ENCODE data around the gene KRT78. TPM values are rescaled to one million over a fixed set of nuclear protein-coding genes. Genes with fewer than 3 reads are reported as not detected.

KRT78 gene
- total RNA-seq, 1 donor from 2014 or later = not detected

DNA sequence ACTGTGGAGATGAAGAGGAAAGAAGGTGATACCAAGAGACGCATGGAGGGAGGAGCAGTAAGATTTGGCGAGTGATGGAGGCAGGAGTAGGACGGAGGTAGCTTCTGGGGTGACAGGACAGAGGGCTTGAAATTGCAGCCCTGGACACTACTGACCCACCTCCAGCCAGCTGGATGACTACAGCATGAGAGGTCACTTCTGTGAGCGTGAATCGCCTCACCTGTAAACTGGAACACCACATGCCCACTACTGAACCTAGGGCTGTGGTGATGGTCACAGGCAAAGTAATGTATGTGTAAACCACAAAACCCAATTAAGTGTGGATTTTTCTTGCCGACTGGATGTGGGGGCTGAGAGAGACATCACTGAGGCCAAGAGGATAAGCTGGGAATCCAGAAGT lies 28.3 kb downstream of the KRT78 start:
- Mint-ChIP-seq H3K27ac (no peak overlapping the region), H3K27me3 (peaks cover 26% of the 10 kb centered on the region), H3K4me1 (no peaks in the 10 kb centered on the region), H3K4me3 (no peak overlapping the region), H3K9me3 (no peaks in the 10 kb centered on the region), H3K36me3 (ENCODE audit: low read depth) (no peaks in the 10 kb centered on the region)
- ChIA-PET POLR2A (no interaction called here), CTCF (interaction anchor here (0.7 kb wide), 1 partner anchor 12 kb away, joined by 3 read pairs; no protein-coding TSS in a partner anchor)
- TF ChIP-seq, protein P1, sequence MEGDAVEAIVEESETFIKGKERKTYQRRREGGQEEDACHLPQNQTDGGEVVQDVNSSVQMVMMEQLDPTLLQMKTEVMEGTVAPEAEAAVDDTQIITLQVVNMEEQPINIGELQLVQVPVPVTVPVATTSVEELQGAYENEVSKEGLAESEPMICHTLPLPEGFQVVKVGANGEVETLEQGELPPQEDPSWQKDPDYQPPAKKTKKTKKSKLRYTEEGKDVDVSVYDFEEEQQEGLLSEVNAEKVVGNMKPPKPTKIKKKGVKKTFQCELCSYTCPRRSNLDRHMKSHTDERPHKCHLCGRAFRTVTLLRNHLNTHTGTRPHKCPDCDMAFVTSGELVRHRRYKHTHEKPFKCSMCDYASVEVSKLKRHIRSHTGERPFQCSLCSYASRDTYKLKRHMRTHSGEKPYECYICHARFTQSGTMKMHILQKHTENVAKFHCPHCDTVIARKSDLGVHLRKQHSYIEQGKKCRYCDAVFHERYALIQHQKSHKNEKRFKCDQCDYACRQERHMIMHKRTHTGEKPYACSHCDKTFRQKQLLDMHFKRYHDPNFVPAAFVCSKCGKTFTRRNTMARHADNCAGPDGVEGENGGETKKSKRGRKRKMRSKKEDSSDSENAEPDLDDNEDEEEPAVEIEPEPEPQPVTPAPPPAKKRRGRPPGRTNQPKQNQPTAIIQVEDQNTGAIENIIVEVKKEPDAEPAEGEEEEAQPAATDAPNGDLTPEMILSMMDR (IDR thresholded peaks at IDR 0.05) = no peak
- intact Hi-C loops (cut with micrococcal nuclease) = no loop called here
- ATAC-seq (ENCODE audit: low read depth) (no peak), DNase-seq (no peak)

- intact Hi-C loops (cut with micrococcal nuclease) = no loop called here
- Mint-ChIP-seq H3K9me3 (no peaks in the 10 kb centered on the region), H3K27me3 (peaks cover 26% of the 10 kb centered on the region), H3K36me3 (ENCODE audit: low read depth) (no peaks in the 10 kb centered on the region), H3K27ac (no peak overlapping the region), H3K4me3 (no peak overlapping the region), H3K4me1 (no peaks in the 10 kb centered on the region)
- TF ChIP-seq, protein P1 (IDR thresholded peaks at IDR 0.05) = no peak
- DNase-seq = no peak
- no peak for ATAC-seq (ENCODE audit: low read depth)
- ChIA-PET POLR2A (no interaction called here), CTCF (interaction anchor here (0.7 kb wide), 1 partner anchor 13 kb away, joined by 3 read pairs; no protein-coding TSS in a partner anchor)
Observed at GRCh38 chr12:52819731-52820510, 28.9 kb downstream of the KRT78 start.

DNA sequence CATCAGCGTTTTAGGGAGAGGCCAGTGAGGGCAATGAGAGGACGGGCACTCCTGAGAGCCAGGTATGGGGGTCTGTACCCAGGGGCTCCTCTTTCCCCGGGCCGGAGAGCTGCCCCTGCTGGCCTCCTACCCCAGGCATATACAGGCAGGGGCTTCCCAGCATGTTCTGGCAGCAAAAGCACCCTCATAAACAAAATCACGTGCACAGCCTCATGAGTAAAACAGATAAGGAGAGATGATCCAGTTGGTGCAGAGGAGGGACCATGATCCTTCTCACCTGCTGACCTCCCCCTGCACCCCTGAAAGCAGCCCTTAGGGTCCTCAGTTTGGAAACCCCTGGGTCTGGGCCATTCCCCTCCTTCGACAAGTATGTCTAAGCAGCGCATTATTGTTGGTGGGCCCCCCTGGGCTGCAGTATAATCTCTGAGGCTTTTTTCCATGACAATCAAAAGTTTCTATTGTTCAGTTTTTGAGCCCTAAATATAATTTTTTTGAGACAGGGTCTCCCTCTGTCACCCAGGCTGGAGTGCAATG lies 29.8 kb downstream of the KRT78 start:
- intact Hi-C loops (cut with micrococcal nuclease) = no loop called here
- TF ChIP-seq, protein P1 (IDR thresholded peaks at IDR 0.05) = no peak
- CTCF ChIA-PET = no interaction called here

GRCh38 chr12:52818388-52818787 lies 30.4 kb downstream of the KRT78 start:
- no peak overlapping the region for H3K4me3 Mint-ChIP-seq
- no peaks in the 10 kb centered on the region for H3K4me1 Mint-ChIP-seq
- H3K27ac Mint-ChIP-seq = no peak overlapping the region
- no peak for ATAC-seq (ENCODE audit: low read depth)
- peaks cover 25% of the 10 kb centered on the region for H3K27me3 Mint-ChIP-seq
- intact Hi-C loops (cut with micrococcal nuclease) = no loop called here
- TF ChIP-seq, protein P1 (IDR thresholded peaks at IDR 0.05) = no peak
- no peaks in the 10 kb centered on the region for H3K9me3 Mint-ChIP-seq
- ChIA-PET CTCF (no interaction called here), POLR2A (no interaction called here)
- DNase-seq = no peak
- no peaks in the 10 kb centered on the region for H3K36me3 Mint-ChIP-seq (ENCODE audit: low read depth)

More for the DNA sequence above, 29.8 kb downstream of the KRT78 start:
- Mint-ChIP-seq H3K9me3 (no peaks in the 10 kb centered on the region), H3K36me3 (ENCODE audit: low read depth) (no peaks in the 10 kb centered on the region), H3K27me3 (peaks cover 26% of the 10 kb centered on the region), H3K4me3 (no peak overlapping the region), H3K27ac (no peak overlapping the region), H3K4me1 (no peaks in the 10 kb centered on the region)
- DNase-seq (no peak), ATAC-seq (ENCODE audit: low read depth) (no peak)
- POLR2A ChIA-PET = no interaction called here

DNA sequence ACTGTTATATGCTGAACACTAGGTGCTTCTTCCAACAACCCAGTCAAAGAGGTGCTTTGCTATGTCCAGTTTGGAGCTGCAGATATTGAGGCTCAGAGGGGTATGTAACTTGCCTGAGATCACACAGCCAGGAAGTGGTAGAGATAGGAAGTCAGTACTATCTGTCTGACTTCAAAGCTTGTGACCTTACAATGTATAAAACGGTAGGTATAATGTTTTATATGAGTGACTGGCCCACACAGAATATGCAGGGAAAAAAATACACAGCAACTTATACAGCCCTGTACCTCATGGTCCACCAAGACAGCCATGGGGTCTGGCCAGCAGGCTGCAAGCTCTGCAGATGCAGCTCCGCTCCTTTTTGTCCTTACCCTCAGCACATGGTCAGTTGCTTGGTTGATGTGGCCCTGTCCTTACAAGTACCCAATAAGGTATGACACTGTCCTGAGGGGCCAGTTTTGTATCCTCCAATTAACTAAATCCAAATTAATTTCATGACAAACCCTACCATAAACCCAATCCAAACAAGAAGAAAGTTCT lies 31.0 kb downstream of the KRT78 start:
- CTCF ChIA-PET = no interaction called here
- intact Hi-C loops (cut with micrococcal nuclease) = no loop called here
- Mint-ChIP-seq H3K27ac (no peak overlapping the region), H3K27me3 (peaks cover 24% of the 10 kb centered on the region), H3K4me3 (no peak overlapping the region), H3K36me3 (ENCODE audit: low read depth) (no peaks in the 10 kb centered on the region), H3K9me3 (no peaks in the 10 kb centered on the region), H3K4me1 (no peaks in the 10 kb centered on the region)
- POLR2A ChIA-PET = no interaction called here
- DNase-seq = no peak
- ATAC-seq (ENCODE audit: low read depth) = no peak
- TF ChIP-seq, protein P1 (IDR thresholded peaks at IDR 0.05) = no peak

Data from activated B cell treated with CpG ODN at 0.5 μM for 24 hours (primary cell).